H9 (cell line): Measurements from ENCODE around the gene LIN7A. TPM values are rescaled to one million over a fixed set of nuclear protein-coding genes. Genes with fewer than 3 reads are reported as not detected.

ENCODE experiments used
- DNase-seq: peaks from one replicate; pipeline ENCODE4 v3.0.0-alpha.2; 2017
- H2AFZ ChIP-seq: one replicate; pipeline ENCODE4 v1.6.1; 2013; ENCODE audit warnings: mild to moderate bottlenecking, low read length, control low read depth, moderate library complexity
- H2AK5ac ChIP-seq: 2 replicates; pipeline ENCODE4 v1.6.1; 2013; ENCODE audit warnings: low read length, control low read depth, mixed read lengths; ENCODE audit not compliant: insufficient read length
- H2BK120ac ChIP-seq: one replicate; pipeline ENCODE4 v1.6.1; 2013; ENCODE audit warnings: low read depth, mild to moderate bottlenecking, low read length, control low read depth, inconsistent platforms; ENCODE audit not compliant: poor library complexity, severe bottlenecking
- H2BK12ac ChIP-seq: 2 replicates; pipeline ENCODE4 v1.6.1; 2013; ENCODE audit warnings: low read length, control low read depth, mixed read lengths, low read depth; ENCODE audit not compliant: insufficient read length
- H2BK15ac ChIP-seq: 2 replicates; pipeline ENCODE4 v1.6.1; 2013; ENCODE audit warnings: low read depth, low read length, control low read depth
- H2BK20ac ChIP-seq: one replicate; pipeline ENCODE4 v1.6.1; 2013; ENCODE audit warnings: low read depth, mild to moderate bottlenecking, low read length, control low read depth, inconsistent platforms; ENCODE audit not compliant: poor library complexity, severe bottlenecking
- H2BK5ac ChIP-seq: 2 replicates; pipeline ENCODE4 v1.6.1; 2013; ENCODE audit warnings: low read length, control low read depth, mixed read lengths; ENCODE audit not compliant: insufficient read length
- H3K14ac ChIP-seq: 2 replicates; pipeline ENCODE4 v1.6.1; 2013; ENCODE audit warnings: low read length, control low read depth; ENCODE audit not compliant: insufficient read depth
- H3K18ac ChIP-seq: 2 replicates; pipeline ENCODE4 v1.6.1; 2013; ENCODE audit warnings: low read depth, mild to moderate bottlenecking, mixed read lengths, low read length, control low read depth; ENCODE audit not compliant: insufficient read length
- H3K23ac ChIP-seq: 2 replicates; pipeline ENCODE4 v1.6.1; 2013; ENCODE audit warnings: low read length, control low read depth, mixed read lengths, low read depth; ENCODE audit not compliant: insufficient read length
- H3K23me2 ChIP-seq: 2 replicates; pipeline ENCODE4 v1.6.1; 2013; ENCODE audit warnings: low read depth, mild to moderate bottlenecking, mixed read lengths, low read length, control low read depth; ENCODE audit not compliant: insufficient read length, poor library complexity, severe bottlenecking
- H3K27ac ChIP-seq: 2 replicates; pipeline ENCODE4 v1.5.1; 2013; ENCODE audit warnings: low read length, control low read depth, mixed read lengths, low read depth; ENCODE audit not compliant: insufficient read length
- H3K27me3 ChIP-seq: 2 replicates; pipeline ENCODE4 v1.6.1; 2013; ENCODE audit warnings: low read length, control low read depth, inconsistent platforms; ENCODE audit not compliant: insufficient read depth
- H3K4ac ChIP-seq: 2 replicates; pipeline ENCODE4 v1.6.1; 2013; ENCODE audit warnings: low read depth, mild to moderate bottlenecking, control low read depth, inconsistent platforms, low read length, moderate library complexity
- H3K4me1 ChIP-seq: 2 replicates; pipeline ENCODE4 v1.6.1; 2013; ENCODE audit warnings: low read length, control low read depth, inconsistent platforms; ENCODE audit not compliant: insufficient read depth
- H3K4me2 ChIP-seq: 2 replicates; pipeline ENCODE4 v1.6.1; 2013; ENCODE audit warnings: low read length, control low read depth, mixed read lengths; ENCODE audit not compliant: insufficient read length, insufficient read depth
- H3K56ac ChIP-seq: 2 replicates; pipeline ENCODE4 v1.6.1; 2013; ENCODE audit warnings: low read depth, mild to moderate bottlenecking, mixed read lengths, low read length, control low read depth; ENCODE audit not compliant: insufficient read length
- H3K79me1 ChIP-seq: 2 replicates; pipeline ENCODE4 v1.6.1; 2013; ENCODE audit warnings: low read depth, mild to moderate bottlenecking, moderate library complexity, low read length, control low read depth, inconsistent platforms; ENCODE audit not compliant: insufficient read depth, poor library complexity, severe bottlenecking
- H3K79me2 ChIP-seq: 2 replicates; pipeline ENCODE4 v1.6.1; 2013; ENCODE audit warnings: low read length, control low read depth, inconsistent platforms; ENCODE audit not compliant: insufficient read depth
- H3K9ac ChIP-seq: 2 replicates; pipeline ENCODE4 v1.6.1; 2013; ENCODE audit warnings: low read length, control low read depth, mixed read lengths; ENCODE audit not compliant: insufficient read length; ENCODE audit errors: extremely low read depth
- H3K9me3 ChIP-seq: one replicate; pipeline ENCODE4 v1.6.1; 2013; ENCODE audit warnings: low read depth, low read length, inconsistent platforms; ENCODE audit not compliant: control insufficient read depth
- H3T11ph ChIP-seq: one replicate; pipeline ENCODE4 v1.6.1; 2013; ENCODE audit warnings: mild to moderate bottlenecking, low read length, control low read depth, inconsistent platforms
- H4K20me1 ChIP-seq: one replicate; pipeline ENCODE4 v1.6.1; 2013; ENCODE audit not compliant: control insufficient read depth, insufficient read length, insufficient read depth
- H4K5ac ChIP-seq: 2 replicates; pipeline ENCODE4 v1.6.1; 2013; ENCODE audit warnings: low read depth, mild to moderate bottlenecking, mixed read lengths, low read length, control low read depth; ENCODE audit not compliant: insufficient read length
- H4K8ac ChIP-seq: replicated peaks from 2 replicates; pipeline ENCODE4 v1.6.1; 2013; ENCODE audit warnings: low read length, control low read depth, mixed read lengths, low read depth; ENCODE audit not compliant: insufficient read length
- H4K91ac ChIP-seq: 2 replicates; pipeline ENCODE4 v1.6.1; 2013; ENCODE audit warnings: low read depth, mild to moderate bottlenecking, moderate library complexity, mixed read lengths, low read length, control low read depth; ENCODE audit not compliant: insufficient read length
- H3K27ac Mint-ChIP-seq, 3 experiments: 2 replicates in 2 of 3; 3 replicates in 1 of 3; pipeline ENCODE4 v1.8.0; 2020 to 2021; ENCODE audit warnings: mixed read lengths in 3 of 3, mild to moderate bottlenecking in 1 of 3, moderate library complexity in 1 of 3
- H3K27me3 Mint-ChIP-seq: 2 replicates; pipeline ENCODE4 v1.8.0; 2021; ENCODE audit warnings: low read depth, mild to moderate bottlenecking, moderate library complexity, mixed read lengths
- H3K36me3 Mint-ChIP-seq, 3 experiments: 2 replicates in 2 of 3; 3 replicates in 1 of 3; pipeline ENCODE4 v1.8.0; 2020 to 2021; ENCODE audit warnings: low read depth in 3 of 3, mixed read lengths in 3 of 3; ENCODE audit not compliant: insufficient read depth in 1 of 3
- H3K4me1 Mint-ChIP-seq, 2 experiments: 2 replicates each; pipeline ENCODE4 v1.8.0; 2020; ENCODE audit warnings: mixed read lengths in 2 of 2
- H3K4me3 Mint-ChIP-seq, 2 experiments: 2 replicates in 1 of 2; 3 replicates in 1 of 2; pipeline ENCODE4 v1.8.0; 2020 to 2021; ENCODE audit warnings: mild to moderate bottlenecking in 2 of 2, mixed read lengths in 2 of 2, moderate library complexity in 1 of 2
- H3K9me3 Mint-ChIP-seq, 2 experiments: 2 replicates in 1 of 2; 3 replicates in 1 of 2; pipeline ENCODE4 v1.8.0; 2020; ENCODE audit warnings: mild to moderate bottlenecking in 2 of 2, mixed read lengths in 2 of 2, moderate library complexity in 1 of 2
- WGBS: extraction: QIAGEN DNeasy Blood & Tissue Kit; methylation state at CpG from one replicate; pipeline ENCODE4 v1.1.7; 2013; ENCODE audit warnings: missing lambda C conversion rate, low lambda C conversion rate, mixed read lengths; ENCODE audit not compliant: insufficient read length; ENCODE audit errors: extremely low coverage; 5-methylcytosine and 5-hydroxymethylcytosine counted together
- total RNA-seq: library from RNA; stranded (reverse); gene quantifications from 2 replicates; pipeline ENCODE4 v1.2.1, GENCODE V29; 2021
- TF ChIP-seq, protein P1 (sequence below): fragments of 200-600 bp; sonication (generic); conservative IDR thresholded peaks from 3 replicates; pipeline ENCODE4 v1.8.0; 2021; ENCODE audit warnings: antibody characterized with exemption, mild to moderate bottlenecking

LIN7A gene
- total RNA-seq, 1 experiment from 2014 or later, result 18.3 TPM

- Histone ChIP-seq H3K4me2 (no peak overlapping the region), H3K23me2 (peaks cover 4% of the 10 kb centered on the region), H2BK12ac (no peak overlapping the region), H4K8ac (no peak overlapping the region), H3K79me2 (no peaks in the 10 kb centered on the region), H2BK120ac (no peak overlapping the region), H3T11ph (no peak overlapping the region), H3K9ac (no peak overlapping the region), H2AK5ac (no peak overlapping the region), H3K18ac (no peak overlapping the region), H4K5ac (no peak overlapping the region), H3K23ac (no peak overlapping the region), H3K4me1 (peaks cover 3% of the 10 kb centered on the region; the same call in 1 of the 2 replicates), H2BK5ac (no peak overlapping the region), H3K27me3 (no peaks in the 10 kb centered on the region), H2AFZ (no peak overlapping the region), H4K20me1 (no peaks in the 10 kb centered on the region), H4K91ac (no peak overlapping the region), H3K56ac (no peak overlapping the region), H3K4ac (no peak overlapping the region), H2BK20ac (no peak overlapping the region), H3K79me1 (no peaks in the 10 kb centered on the region), H3K9me3 (no peaks in the 10 kb centered on the region), H2BK15ac (no peak overlapping the region), H3K14ac (no peak overlapping the region), H3K27ac (no peak overlapping the region)
- TF ChIP-seq, protein P1, sequence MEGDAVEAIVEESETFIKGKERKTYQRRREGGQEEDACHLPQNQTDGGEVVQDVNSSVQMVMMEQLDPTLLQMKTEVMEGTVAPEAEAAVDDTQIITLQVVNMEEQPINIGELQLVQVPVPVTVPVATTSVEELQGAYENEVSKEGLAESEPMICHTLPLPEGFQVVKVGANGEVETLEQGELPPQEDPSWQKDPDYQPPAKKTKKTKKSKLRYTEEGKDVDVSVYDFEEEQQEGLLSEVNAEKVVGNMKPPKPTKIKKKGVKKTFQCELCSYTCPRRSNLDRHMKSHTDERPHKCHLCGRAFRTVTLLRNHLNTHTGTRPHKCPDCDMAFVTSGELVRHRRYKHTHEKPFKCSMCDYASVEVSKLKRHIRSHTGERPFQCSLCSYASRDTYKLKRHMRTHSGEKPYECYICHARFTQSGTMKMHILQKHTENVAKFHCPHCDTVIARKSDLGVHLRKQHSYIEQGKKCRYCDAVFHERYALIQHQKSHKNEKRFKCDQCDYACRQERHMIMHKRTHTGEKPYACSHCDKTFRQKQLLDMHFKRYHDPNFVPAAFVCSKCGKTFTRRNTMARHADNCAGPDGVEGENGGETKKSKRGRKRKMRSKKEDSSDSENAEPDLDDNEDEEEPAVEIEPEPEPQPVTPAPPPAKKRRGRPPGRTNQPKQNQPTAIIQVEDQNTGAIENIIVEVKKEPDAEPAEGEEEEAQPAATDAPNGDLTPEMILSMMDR, result no peak
- no CpG with 5 or more reads among the region's 2 CpGs for WGBS
- H3K27ac Mint-ChIP-seq, result no peak overlapping the region
- peaks cover 45 to 57% of the 10 kb centered on the region in 2 experiments for H3K4me1 Mint-ChIP-seq
- H3K9me3 Mint-ChIP-seq, result no peaks in the 10 kb centered on the region
- no peak overlapping the region; a peak in 1 of 5 replicates for H3K4me3 Mint-ChIP-seq
- DNase-seq, result no peak
- H3K27me3 Mint-ChIP-seq, result peaks cover 9% of the 10 kb centered on the region
- H3K36me3 Mint-ChIP-seq, result no peaks in the 10 kb centered on the region; a peak in 1 of 7 replicates
Measured at GRCh38 chr12:80935111-80935510, 2.6 kb downstream of the LIN7A start.
